Astrocyte (in vitro differentiated cells and primary cell): Measurements from ENCODE around the gene TARP.
"Not testable (repeated sequence)": the region's sequence is repeated elsewhere in the genome, so short reads cannot be mapped to it uniquely, and the experiment has no call there.

Experiments
- DNase-seq: peaks from one replicate; pipeline ENCODE4 v3.0.0-alpha.2; 2010; ENCODE audit warnings: low read depth
- FAIRE-seq: peaks from 2 replicates; lab custom pipeline; 2011; peaks lifted over from hg19 to GRCh38; lab: Jason Lieb, UNC
- H2AFZ ChIP-seq: 2 replicates; pipeline ENCODE4 v1.6.0; 2012; ENCODE audit warnings: low read depth, low read length, inconsistent platforms
- H3K27ac ChIP-seq: 2 replicates; pipeline ENCODE4 v1.5.1; 2011; ENCODE audit warnings: low read depth, low read length, inconsistent platforms
- H3K27me3 ChIP-seq: 2 replicates; pipeline ENCODE4 v1.6.0; 2011; ENCODE audit warnings: low read length, inconsistent platforms; ENCODE audit not compliant: insufficient read depth
- H3K36me3 ChIP-seq: 2 replicates; pipeline ENCODE4 v1.5.1; 2011; ENCODE audit warnings: low read length, inconsistent platforms; ENCODE audit not compliant: insufficient read depth
- H3K4me1 ChIP-seq: 2 replicates; pipeline ENCODE4 v1.5.1; 2011; ENCODE audit warnings: low read length, inconsistent platforms; ENCODE audit not compliant: insufficient read depth
- H3K4me2 ChIP-seq: 2 replicates; pipeline ENCODE4 v1.6.0; 2012; ENCODE audit warnings: low read length, inconsistent platforms
- H3K4me3 ChIP-seq: 2 replicates; pipeline ENCODE4 v1.5.1; 2011; ENCODE audit warnings: low read depth, mild to moderate bottlenecking, low read length, inconsistent platforms; ENCODE audit not compliant: insufficient read depth
- H3K79me2 ChIP-seq: 2 replicates; pipeline ENCODE4 v1.6.0; 2012; ENCODE audit warnings: mild to moderate bottlenecking, low read length, inconsistent platforms; ENCODE audit not compliant: insufficient read depth
- H3K9ac ChIP-seq: 2 replicates; pipeline ENCODE4 v1.6.0; 2012; ENCODE audit warnings: mild to moderate bottlenecking, low read length, inconsistent platforms
- H3K9me3 ChIP-seq: 2 replicates; pipeline ENCODE4 v1.5.1; 2012; ENCODE audit warnings: low read depth, mild to moderate bottlenecking, low read length, inconsistent platforms; ENCODE audit not compliant: insufficient read depth
- H4K20me1 ChIP-seq: 2 replicates; pipeline ENCODE4 v1.6.0; 2012; ENCODE audit warnings: low read length, inconsistent platforms; ENCODE audit not compliant: insufficient read depth
- H3K27ac Mint-ChIP-seq: one replicate; pipeline ENCODE4 v1.8.0; 2021; ENCODE audit warnings: mild to moderate bottlenecking, mixed read lengths; ENCODE audit not compliant: unreplicated experiment
- H3K27me3 Mint-ChIP-seq: one replicate; pipeline ENCODE4 v1.8.0; 2021; ENCODE audit warnings: low read depth, mixed read lengths; ENCODE audit not compliant: unreplicated experiment
- H3K36me3 Mint-ChIP-seq: one replicate; pipeline ENCODE4 v1.8.0; 2021; ENCODE audit warnings: low read depth, mixed read lengths; ENCODE audit not compliant: unreplicated experiment
- H3K4me1 Mint-ChIP-seq: one replicate; pipeline ENCODE4 v1.8.0; 2021; ENCODE audit warnings: low read depth, mixed read lengths; ENCODE audit not compliant: unreplicated experiment
- H3K4me3 Mint-ChIP-seq: one replicate; pipeline ENCODE4 v1.8.0; 2021; ENCODE audit warnings: mild to moderate bottlenecking, moderate library complexity, mixed read lengths; ENCODE audit not compliant: unreplicated experiment
- H3K9me3 Mint-ChIP-seq: one replicate; pipeline ENCODE4 v1.8.0; 2021; ENCODE audit warnings: mild to moderate bottlenecking, mixed read lengths; ENCODE audit not compliant: unreplicated experiment

TARP gene

GRCh38 chr7:38269704-38270346 is 3.6 kb downstream of the TARP start:
- not testable (repeated sequence) for H3K4me3 Mint-ChIP-seq, H3K27me3 ChIP-seq

GRCh38 chr7:38265958-38266357 is 7.5 kb downstream of the TARP start:
- not testable (repeated sequence) for H3K4me2 ChIP-seq, DNase-seq, H3K4me1 ChIP-seq, H3K36me3 ChIP-seq, FAIRE-seq, H3K9me3 ChIP-seq, H3K27me3 ChIP-seq, H3K4me3 Mint-ChIP-seq, H3K4me3 ChIP-seq, H3K9ac ChIP-seq, H3K27ac Mint-ChIP-seq, H2AFZ ChIP-seq, H4K20me1 ChIP-seq, H3K79me2 ChIP-seq, H3K9me3 Mint-ChIP-seq, H3K27ac ChIP-seq, H3K36me3 Mint-ChIP-seq, H3K27me3 Mint-ChIP-seq, H3K4me1 Mint-ChIP-seq

More at GRCh38 chr7:38269704-38270346, 3.6 kb downstream of the TARP start:
- H3K27ac ChIP-seq, H3K79me2 ChIP-seq, H3K36me3 Mint-ChIP-seq, H3K27me3 Mint-ChIP-seq, H4K20me1 ChIP-seq, H3K4me3 ChIP-seq, H3K4me1 ChIP-seq, H3K36me3 ChIP-seq, DNase-seq, H3K9me3 Mint-ChIP-seq, H3K4me1 Mint-ChIP-seq, H3K9ac ChIP-seq, H2AFZ ChIP-seq, H3K4me2 ChIP-seq, FAIRE-seq, H3K27ac Mint-ChIP-seq, H3K9me3 ChIP-seq: not testable (repeated sequence)

- H3K4me3 Mint-ChIP-seq, DNase-seq, H3K27ac ChIP-seq, H3K9me3 ChIP-seq, H3K27ac Mint-ChIP-seq, H3K4me1 ChIP-seq, H4K20me1 ChIP-seq, H2AFZ ChIP-seq, H3K9ac ChIP-seq, H3K36me3 ChIP-seq, H3K36me3 Mint-ChIP-seq, H3K9me3 Mint-ChIP-seq, H3K27me3 Mint-ChIP-seq, FAIRE-seq, H3K27me3 ChIP-seq, H3K4me3 ChIP-seq, H3K4me2 ChIP-seq, H3K4me1 Mint-ChIP-seq, H3K79me2 ChIP-seq: not testable (repeated sequence)
Observed at GRCh38 chr7:38264602-38265001, 8.8 kb downstream of the TARP start.

- H3K4me2 ChIP-seq, H2AFZ ChIP-seq, H3K36me3 Mint-ChIP-seq, H3K9me3 ChIP-seq, H3K4me3 Mint-ChIP-seq, H3K27me3 Mint-ChIP-seq, H3K79me2 ChIP-seq, H3K9me3 Mint-ChIP-seq, FAIRE-seq, H3K27ac Mint-ChIP-seq, H3K9ac ChIP-seq, DNase-seq, H3K4me1 ChIP-seq, H3K36me3 ChIP-seq, H4K20me1 ChIP-seq, H3K27me3 ChIP-seq, H3K27ac ChIP-seq, H3K4me3 ChIP-seq, H3K4me1 Mint-ChIP-seq: not testable (repeated sequence)
Observed at GRCh38 chr7:38263274-38263673, 10.2 kb downstream of the TARP start.
